Measurements from ENCODE around the gene SLC6A5. TPM values are rescaled to one million over a fixed set of nuclear protein-coding genes. Genes with fewer than 3 reads are reported as not detected.

SLC6A5 gene
- total RNA-seq, 4 donors from 2014 or later, result not detected

GRCh38 chr11:20652150-20652806 is 52.9 kb downstream of the SLC6A5 start:
- TF ChIP-seq, protein P1, sequence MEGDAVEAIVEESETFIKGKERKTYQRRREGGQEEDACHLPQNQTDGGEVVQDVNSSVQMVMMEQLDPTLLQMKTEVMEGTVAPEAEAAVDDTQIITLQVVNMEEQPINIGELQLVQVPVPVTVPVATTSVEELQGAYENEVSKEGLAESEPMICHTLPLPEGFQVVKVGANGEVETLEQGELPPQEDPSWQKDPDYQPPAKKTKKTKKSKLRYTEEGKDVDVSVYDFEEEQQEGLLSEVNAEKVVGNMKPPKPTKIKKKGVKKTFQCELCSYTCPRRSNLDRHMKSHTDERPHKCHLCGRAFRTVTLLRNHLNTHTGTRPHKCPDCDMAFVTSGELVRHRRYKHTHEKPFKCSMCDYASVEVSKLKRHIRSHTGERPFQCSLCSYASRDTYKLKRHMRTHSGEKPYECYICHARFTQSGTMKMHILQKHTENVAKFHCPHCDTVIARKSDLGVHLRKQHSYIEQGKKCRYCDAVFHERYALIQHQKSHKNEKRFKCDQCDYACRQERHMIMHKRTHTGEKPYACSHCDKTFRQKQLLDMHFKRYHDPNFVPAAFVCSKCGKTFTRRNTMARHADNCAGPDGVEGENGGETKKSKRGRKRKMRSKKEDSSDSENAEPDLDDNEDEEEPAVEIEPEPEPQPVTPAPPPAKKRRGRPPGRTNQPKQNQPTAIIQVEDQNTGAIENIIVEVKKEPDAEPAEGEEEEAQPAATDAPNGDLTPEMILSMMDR (IDR thresholded peaks at IDR 0.05), result no peak
- DNase-seq (ENCODE audit: low spot score) (no peak), ATAC-seq (ENCODE audit: low FRiP score) (no peak)

- no peak for DNase-seq (ENCODE audit: low spot score)
- TF ChIP-seq, protein P1 (IDR thresholded peaks at IDR 0.05), result no peak
- no peak for ATAC-seq (ENCODE audit: low FRiP score)
These were observed 54.6 kb downstream of the SLC6A5 start for GRCh38 chr11:20654038-20654437.

GRCh38 chr11:20656901-20657300 is 57.5 kb downstream of the SLC6A5 start:
- TF ChIP-seq, protein P1 (IDR thresholded peaks at IDR 0.05), result no peak
- no peak for ATAC-seq (ENCODE audit: low FRiP score)
- no peak for DNase-seq (ENCODE audit: low spot score)

- DNase-seq (ENCODE audit: low spot score) (no peak), ATAC-seq (ENCODE audit: low FRiP score) (no peak)
- TF ChIP-seq, protein P1 (IDR thresholded peaks at IDR 0.05), result no peak
These were observed 58.7 kb downstream of the SLC6A5 start for GRCh38 chr11:20658135-20658534.

GRCh38 chr11:20661445-20661844 is 62.0 kb downstream of the SLC6A5 start:
- DNase-seq (ENCODE audit: low spot score) (no peak), ATAC-seq (ENCODE audit: low FRiP score) (no peak)
- TF ChIP-seq, protein P1 (IDR thresholded peaks at IDR 0.05), result no peak

DNA sequence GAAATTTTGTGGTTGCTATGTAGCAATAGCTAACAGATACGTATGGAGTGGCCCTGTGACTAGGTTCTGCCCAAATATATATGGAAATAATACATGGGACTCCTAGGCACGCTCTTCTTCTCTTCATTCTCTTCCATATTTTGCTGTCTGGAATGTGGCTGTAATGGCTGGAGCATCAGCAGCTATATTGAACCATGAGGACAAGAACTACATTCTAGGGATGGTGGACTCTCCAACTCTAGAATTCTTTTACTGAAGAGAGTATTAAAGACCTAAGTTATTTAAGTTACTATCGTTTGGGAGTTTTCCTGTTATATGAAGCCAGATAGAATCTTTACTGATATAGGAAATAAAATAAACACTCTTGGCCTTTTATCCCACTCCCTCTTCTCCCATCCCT is 62.4 kb downstream of the SLC6A5 start:
- no peak for DNase-seq (ENCODE audit: low spot score)
- TF ChIP-seq, protein P1 (IDR thresholded peaks at IDR 0.05), result no peak
- ATAC-seq (ENCODE audit: low FRiP score), result no peak

DNA sequence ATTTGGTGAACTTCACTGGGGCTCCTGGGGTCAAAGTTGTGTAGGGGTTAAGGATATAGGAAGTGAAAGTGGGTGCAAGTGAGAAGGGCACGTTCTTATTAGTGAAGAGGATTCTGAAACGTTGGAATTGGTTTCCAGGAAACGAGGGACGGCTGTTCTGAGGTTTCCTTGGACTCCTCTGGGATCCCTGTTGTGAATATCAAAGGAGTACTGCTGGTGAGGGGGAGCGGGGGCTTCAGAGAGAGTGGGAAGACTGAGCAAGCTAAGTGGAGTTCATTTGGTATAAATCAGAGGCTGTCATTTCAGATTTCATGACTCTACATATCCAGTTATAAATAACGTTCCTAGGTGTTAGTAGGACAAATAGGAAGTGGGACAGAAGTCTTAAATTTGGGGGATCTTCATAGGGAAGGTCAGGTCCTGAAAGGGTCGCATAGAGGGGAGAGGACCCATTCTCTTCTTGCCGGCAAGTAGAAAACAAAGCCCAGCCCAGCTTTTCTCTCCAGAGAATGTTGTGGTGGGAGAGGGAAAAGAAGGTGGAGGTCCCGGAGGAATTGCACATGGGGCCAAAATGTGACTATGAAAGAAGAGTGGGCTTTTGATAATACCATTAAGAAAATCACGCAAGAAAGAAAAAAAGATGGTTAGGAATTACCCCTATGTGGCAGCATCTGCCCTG is 68.9 kb downstream of the SLC6A5 start:
- TF ChIP-seq, protein P1 (IDR thresholded peaks at IDR 0.05), result no peak
- no peak for ATAC-seq (ENCODE audit: low FRiP score)
- DNase-seq (ENCODE audit: low spot score), result no peak
